Measurements from ENCODE around the gene FYN. TPM values are rescaled to one million over a fixed set of nuclear protein-coding genes. Genes with fewer than 3 reads are reported as not detected.

FYN gene
- total and polyA plus RNA-seq, 9 of the 15 experiments (the other 6 are each of a cell fraction or from before 2014, with no cell fraction given), result 2.9 to 22.1 (median 11.4) TPM

GRCh38 chr6:111713236-111713635 lies 160.0 kb downstream of the FYN start:
- CTCF ChIA-PET (ENCODE audit: low intra/inter-chr PET ratio), result no interaction called here
- intact Hi-C loops (cut with micrococcal nuclease), result loop anchor here (5.0 kb wide), 1 partner anchor 159 kb away; the partner anchor contains the start of gene FYN
- no peak overlapping the region for H3K27ac ChIP-seq (ENCODE audit: extremely low read depth, low read depth, low read length)

More at GRCh38 chr6:111713236-111713635, 160.0 kb downstream of the FYN start:
- Histone ChIP-seq H4K20me1 (replicated peaks; ENCODE audit: control insufficient read depth, insufficient read depth, low read length) (no peaks in the 10 kb centered on the region), H3K79me2 (ENCODE audit: control insufficient read depth, insufficient read depth, low read length) (no peaks in the 10 kb centered on the region), H3K4me1 (replicated peaks in 1 of 2; ENCODE audit: control insufficient read depth in 2 of 2, insufficient read depth in 2 of 2, low read length in 2 of 2) (no peaks in the 10 kb centered on the region), H3K9me1 (ENCODE audit: control insufficient read depth, insufficient read depth, low read length) (no peaks in the 10 kb centered on the region), H2AFZ (ENCODE audit: low read depth, low read length) (no peak overlapping the region), H3K9ac (ENCODE audit: insufficient read depth in 1 of 2, low read depth in 2 of 2, low read length in 2 of 2) (no peak overlapping the region), H3K27me3 (ENCODE audit: control insufficient read depth in 2 of 2, insufficient read depth in 2 of 2, low read length in 2 of 2) (peaks cover 3 to 15% of the 10 kb centered on the region in 2 experiments; a peak in 2 of 5 replicates), H3K4me2 (ENCODE audit: insufficient read depth, low read length) (no peak overlapping the region), H3K36me3 (ENCODE audit: control insufficient read depth, insufficient read depth, low read length) (no peaks in the 10 kb centered on the region), H3K9me3 (replicated peaks; ENCODE audit: control insufficient read depth, insufficient read depth, low read depth, low read length) (no peaks in the 10 kb centered on the region), H3K4me3 (no peak overlapping the region)
- WGBS (ENCODE audit: insufficient coverage, low coverage, missing lambda C conversion rate), result 24% methylated on average over 2 of the region's 2 CpGs
- ATAC-seq (no peak), DNase-seq (ENCODE audit: extremely low read depth in 1 of 4, low spot score in 3 of 4) (no peak), FAIRE-seq (no peak)
- in situ Hi-C loops (cut with MboI), result loop anchor here (25.0 kb wide), 1 partner anchor 599 kb away; no protein-coding TSS in a partner anchor
- TF ChIP-seq KLF6 (CRISPR knock-in tag; IDR thresholded peaks at IDR 0.05; ENCODE audit: borderline replicate concordance), result no peak
- TF ChIP-seq RBM14 (IDR thresholded peaks at IDR 0.05; ENCODE audit: borderline replicate concordance, insufficient read depth, low read depth, low read length), result no peak
- TF ChIP-seq FOXJ3 (CRISPR knock-in tag; IDR thresholded peaks at IDR 0.05), result no peak
- no peak for TF ChIP-seq IFI16 (CRISPR knock-in tag; IDR thresholded peaks at IDR 0.05)
- TF ChIP-seq KDM4B (IDR thresholded peaks at IDR 0.05; ENCODE audit: borderline replicate concordance in 2 of 2, low read depth in 1 of 2), result no peak
- TF ChIP-seq CBFA2T3 (IDR thresholded peaks at IDR 0.05), result no peak
- TF ChIP-seq HDGF (IDR thresholded peaks at IDR 0.05), result no peak
- no peak for TF ChIP-seq CXXC5 (CRISPR knock-in tag; IDR thresholded peaks at IDR 0.05)
- TF ChIP-seq ZFP30 (CRISPR knock-in tag; IDR thresholded peaks at IDR 0.05; ENCODE audit: borderline replicate concordance), result no peak
- TF ChIP-seq U2AF1 (optimal IDR thresholded peaks at IDR 0.05; ENCODE audit: low read depth, low read length), result no peak
- TF ChIP-seq SUPT5H (IDR thresholded peaks at IDR 0.05), result no peak
- TF ChIP-seq ZZZ3 (IDR thresholded peaks at IDR 0.05), result no peak
- no peak for TF ChIP-seq NFRKB (IDR thresholded peaks at IDR 0.05; ENCODE audit: low read depth)
- POLR2A ChIA-PET, result interaction anchor here (1.0 kb wide), 1 partner anchor 236 kb away, joined by 3 read pairs; no protein-coding TSS in a partner anchor
- BruUV-seq (replicated peaks), result no TSS peak

All from K562 (cell line).